AG08395 (cell line): ENCODE results near the gene SHC2.
"Not testable (repeated sequence)": the region's sequence is repeated elsewhere in the genome, so short reads cannot be mapped to it uniquely, and the experiment has no call there.

Source experiments
- DNase-seq: peaks from one replicate; pipeline ENCODE4 v3.0.0; 2012; ENCODE audit warnings: mixed read lengths, low spot score

The SHC2 gene

GRCh38 chr19:422917-423226 lies 38.0 kb downstream of the SHC2 start:
- DNase-seq = not testable (repeated sequence)

GRCh38 chr19:422213-422916 lies 38.5 kb downstream of the SHC2 start:
- DNase-seq = no peak

GRCh38 chr19:419721-420515 lies 40.9 kb downstream of the SHC2 start:
- DNase-seq = no peak

- DNase-seq = no peak
Measured at GRCh38 chr19:418761-419671, 41.8 kb downstream of the SHC2 start.

GRCh38 chr19:416416-416815 lies 44.4 kb downstream of the SHC2 start:
- DNase-seq = no peak

- no peak for DNase-seq
Measured at GRCh38 chr19:415292-415691, 45.5 kb downstream of the SHC2 start.

GRCh38 chr19:413756-414420 lies 46.9 kb downstream of the SHC2 start:
- no peak for DNase-seq

GRCh38 chr19:412356-413355 lies 48.2 kb downstream of the SHC2 start:
- DNase-seq = no peak

GRCh38 chr19:411723-412355 lies 49.0 kb downstream of the SHC2 start:
- no peak for DNase-seq

- DNase-seq = not testable (repeated sequence)
Measured at GRCh38 chr19:411121-411722, 49.6 kb downstream of the SHC2 start.

GRCh38 chr19:410243-410781 lies 50.5 kb downstream of the SHC2 start:
- no peak for DNase-seq

GRCh38 chr19:409516-410242 lies 51.2 kb downstream of the SHC2 start:
- DNase-seq = no peak

GRCh38 chr19:408902-409515 lies 51.8 kb downstream of the SHC2 start, which contains the start of gene C2CD4C:
TSS of gene C2CD4C (minus strand) at chr19:409147. CDS start at chr19:408361, 786 bp downstream.
- DNase-seq = peak; percentile 31

GRCh38 chr19:408441-408901 lies 52.4 kb downstream of the SHC2 start:
- no peak for DNase-seq

GRCh38 chr19:407511-408440 lies 53.1 kb downstream of the SHC2 start:
- no peak for DNase-seq

GRCh38 chr19:406971-407510 lies 53.8 kb downstream of the SHC2 start:
- DNase-seq = no peak
